ENCODE results near the gene BMP6.

DNA sequence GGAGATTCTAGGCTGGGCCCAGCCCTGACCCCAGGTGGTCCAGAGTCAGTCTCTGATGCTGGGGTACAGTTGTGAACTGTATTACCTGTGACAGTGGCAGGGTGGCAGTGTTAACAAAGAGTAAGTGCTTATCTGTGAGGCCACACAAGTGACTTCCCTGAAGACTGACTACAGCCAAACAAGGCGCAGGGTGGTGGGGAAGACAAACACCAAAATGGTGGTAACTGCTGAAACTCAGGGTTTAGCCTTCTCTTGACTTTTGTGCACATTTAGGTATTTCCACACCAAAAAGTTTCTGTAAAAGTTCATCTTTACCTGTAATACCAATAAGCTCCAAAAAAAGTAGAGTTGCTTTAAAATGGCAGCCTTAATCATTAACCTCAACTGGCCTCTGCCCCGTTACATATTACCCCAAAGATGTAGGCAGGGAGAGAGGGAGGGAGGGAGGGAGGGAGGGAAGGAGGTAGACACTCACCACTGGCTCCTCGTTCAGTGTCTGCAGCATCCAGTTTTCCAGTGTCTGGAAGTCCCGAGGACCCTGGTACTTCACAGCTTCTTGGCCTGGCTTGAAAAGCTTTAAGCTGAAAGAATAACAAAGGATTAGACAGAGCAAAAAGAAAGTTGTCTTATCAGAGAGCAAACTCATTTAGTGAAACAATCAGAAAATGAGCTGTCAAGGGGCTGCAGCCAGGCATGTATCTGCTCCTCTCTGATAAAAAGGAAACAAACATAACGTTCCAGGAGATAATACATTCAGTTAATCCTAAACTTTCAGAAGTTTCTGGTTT, 173.4 kb downstream of the BMP6 start:
- TF ChIP-seq, protein P1, sequence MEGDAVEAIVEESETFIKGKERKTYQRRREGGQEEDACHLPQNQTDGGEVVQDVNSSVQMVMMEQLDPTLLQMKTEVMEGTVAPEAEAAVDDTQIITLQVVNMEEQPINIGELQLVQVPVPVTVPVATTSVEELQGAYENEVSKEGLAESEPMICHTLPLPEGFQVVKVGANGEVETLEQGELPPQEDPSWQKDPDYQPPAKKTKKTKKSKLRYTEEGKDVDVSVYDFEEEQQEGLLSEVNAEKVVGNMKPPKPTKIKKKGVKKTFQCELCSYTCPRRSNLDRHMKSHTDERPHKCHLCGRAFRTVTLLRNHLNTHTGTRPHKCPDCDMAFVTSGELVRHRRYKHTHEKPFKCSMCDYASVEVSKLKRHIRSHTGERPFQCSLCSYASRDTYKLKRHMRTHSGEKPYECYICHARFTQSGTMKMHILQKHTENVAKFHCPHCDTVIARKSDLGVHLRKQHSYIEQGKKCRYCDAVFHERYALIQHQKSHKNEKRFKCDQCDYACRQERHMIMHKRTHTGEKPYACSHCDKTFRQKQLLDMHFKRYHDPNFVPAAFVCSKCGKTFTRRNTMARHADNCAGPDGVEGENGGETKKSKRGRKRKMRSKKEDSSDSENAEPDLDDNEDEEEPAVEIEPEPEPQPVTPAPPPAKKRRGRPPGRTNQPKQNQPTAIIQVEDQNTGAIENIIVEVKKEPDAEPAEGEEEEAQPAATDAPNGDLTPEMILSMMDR (conservative IDR thresholded peaks at IDR 0.05; ENCODE audit: low read length), result peak; percentile 76
- TF ChIP-seq EZH2phosphoT487 (IDR thresholded peaks at IDR 0.05; ENCODE audit: borderline replicate concordance, low read depth, low read length), result no peak

Measured in OCI-LY7 (cell line).